GM12878 (cell line): ENCODE measurements around the gene SEMA5A. TPM values are rescaled to one million over a fixed set of nuclear protein-coding genes. Genes with fewer than 3 reads are reported as not detected.

Source experiments
- ATAC-seq: fragments of 200-7000 bp; cut with Tn5 transposase; 3 replicates; pipeline ENCODE4 v1.9.1; 2020; ENCODE audit warnings: mild to moderate bottlenecking, moderate library complexity
- BruUV-seq: library from RNA; stranded (reverse); fragments of 400-500 nt; replicated peaks from 2 replicates; lab custom pipeline; 2021; lab: Mats Ljungman, UMichigan
- CTCF ChIA-PET: fragments of 300-600 bp; sonication (Branson Sonifier 250); formaldehyde crosslinking; extraction: SDS; loops from one replicate; lab custom pipeline; 2021; ENCODE audit warnings: inconsistent platforms; lab: Yijun Ruan, JAX
- POLR2A ChIA-PET: fragments of 350-600 bp; formaldehyde crosslinking; extraction: SDS; loops from one replicate; lab custom pipeline; 2021; ENCODE audit warnings: inconsistent platforms; lab: Charles Lee
- RAD21 ChIA-PET: fragments of 300-600 bp; sonication (Branson Sonifier 250); formaldehyde crosslinking; loops from one replicate; lab custom pipeline; 2023; ENCODE audit warnings: antibody characterized with exemption; ENCODE audit not compliant: unreplicated experiment; lab: Charles Lee
- SMC1A ChIA-PET: fragments of 300-600 bp; sonication (Branson Sonifier 250); formaldehyde crosslinking; loops from one replicate; lab custom pipeline; 2023; ENCODE audit not compliant: unreplicated experiment, uncharacterized antibody; lab: Charles Lee
- DNase-seq: peaks from one replicate; pipeline ENCODE4 v3.0.0-alpha.2; 2011; ENCODE audit warnings: low read depth, low spot score
- FAIRE-seq: peaks from 3 replicates; lab custom pipeline; 2011; peaks lifted over from hg19 to GRCh38; lab: Jason Lieb, UNC
- H2AFZ ChIP-seq: 2 replicates; pipeline ENCODE4 v1.6.0; 2011; ENCODE audit warnings: low read depth, low read length, control low read depth; ENCODE audit not compliant: control insufficient read depth
- H3K27ac ChIP-seq: 2 replicates; pipeline ENCODE4 v1.5.1; 2011; ENCODE audit warnings: control low read depth; ENCODE audit not compliant: control insufficient read depth, insufficient read depth
- H3K27me3 ChIP-seq, 2 experiments: replicated peaks in 1 of 2; 2 replicates each; pipeline versions ENCODE4 v1.6.0 to v1.6.1; 2011; ENCODE audit warnings: low read length in 1 of 2; ENCODE audit not compliant: control insufficient read depth in 2 of 2, insufficient read depth in 2 of 2
- H3K36me3 ChIP-seq, 2 experiments: 2 replicates each; pipeline ENCODE4 v1.5.1; 2011; ENCODE audit warnings: low read length in 1 of 2; ENCODE audit not compliant: control insufficient read depth in 2 of 2, insufficient read depth in 2 of 2
- H3K4me1 ChIP-seq: 2 replicates; pipeline ENCODE4 v1.6.1; 2011; ENCODE audit warnings: mild to moderate bottlenecking, low read length, moderate library complexity, mixed read lengths; ENCODE audit not compliant: control insufficient read depth, insufficient read depth
- H3K4me2 ChIP-seq: 2 replicates; pipeline ENCODE4 v1.6.0; 2011; ENCODE audit warnings: control low read depth; ENCODE audit not compliant: control insufficient read depth, insufficient read depth
- H3K4me3 ChIP-seq: fragments of 200-600 bp; sonication (generic); 2 replicates; pipeline ENCODE4 v1.5.1; 2016
- H3K79me2 ChIP-seq: 2 replicates; pipeline ENCODE4 v1.6.0; 2011; ENCODE audit warnings: low read length; ENCODE audit not compliant: control insufficient read depth, insufficient read depth
- H3K9ac ChIP-seq: 2 replicates; pipeline ENCODE4 v1.8.0; 2011; ENCODE audit warnings: low read length, control low read depth, mixed read lengths; ENCODE audit not compliant: control insufficient read depth, insufficient read depth
- H3K9me3 ChIP-seq: replicated peaks from 3 replicates; pipeline ENCODE4 v1.5.1; 2011; ENCODE audit warnings: mild to moderate bottlenecking, low read length; ENCODE audit not compliant: control insufficient read depth, insufficient read depth
- H4K20me1 ChIP-seq: 2 replicates; pipeline ENCODE4 v1.6.0; 2011; ENCODE audit not compliant: control insufficient read depth, insufficient read depth
- CEBPZ ChIP-seq: fragments of 150-350 bp; IDR thresholded peaks from 2 replicates; pipeline ENCODE4 v1.6.1; 2016; ENCODE audit warnings: low read depth, low read length
- IRF4 ChIP-seq: IDR thresholded peaks from 2 replicates; pipeline ENCODE4 v1.6.1; 2011; ENCODE audit warnings: low read depth, low read length
- MEF2B ChIP-seq: fragments of 450-650 bp; IDR thresholded peaks from 2 replicates; pipeline ENCODE4 v1.6.1; 2018; ENCODE audit warnings: mild to moderate bottlenecking, moderate library complexity; ENCODE audit not compliant: partially characterized antibody, poor library complexity, severe bottlenecking
- MTA2 ChIP-seq: fragments of 450-650 bp; IDR thresholded peaks from 2 replicates; pipeline ENCODE4 v1.6.1; 2016; ENCODE audit warnings: low read depth, mild to moderate bottlenecking, moderate library complexity
- MYC ChIP-seq: IDR thresholded peaks from 2 replicates; pipeline ENCODE4 v1.6.1; 2011; ENCODE audit warnings: mild to moderate bottlenecking, low read length, moderate library complexity, inconsistent platforms; ENCODE audit not compliant: insufficient read depth, insufficient replicate concordance, insufficient read length, severe bottlenecking
- PML ChIP-seq: IDR thresholded peaks from 2 replicates; pipeline ENCODE4 v1.6.1; 2012; ENCODE audit warnings: low read length, inconsistent platforms
- SMAD1 ChIP-seq: fragments of 450-650 bp; IDR thresholded peaks from 2 replicates; pipeline ENCODE4 v1.6.1; 2018; ENCODE audit warnings: mild to moderate bottlenecking, low read depth; ENCODE audit not compliant: partially characterized antibody
- SP1 ChIP-seq: IDR thresholded peaks from one replicate; pipeline ENCODE4 v1.6.1; 2011; ENCODE audit warnings: low read depth, low read length
- STAT1 ChIP-seq: fragments of 450-650 bp; conservative IDR thresholded peaks from 2 replicates; pipeline ENCODE4 v1.6.1; 2014; ENCODE audit warnings: antibody characterized with exemption, mild to moderate bottlenecking
- USF2 ChIP-seq: IDR thresholded peaks from 2 replicates; pipeline ENCODE4 v1.6.1; 2011; ENCODE audit warnings: low read depth, low read length, improper control_type of control experiment, borderline replicate concordance
- ZBTB4 ChIP-seq: fragments of 450-650 bp; formaldehyde crosslinking; IDR thresholded peaks from 2 replicates; pipeline ENCODE4 v1.4.0; 2022; ENCODE audit warnings: mild to moderate bottlenecking, moderate library complexity
- in situ Hi-C: fragments of 300-500 bp; cut with MboI; formaldehyde crosslinking; loops from 9 replicates; pipeline ENCODE4 v1.14.3; 2018; ENCODE audit warnings: mixed read lengths
- intact Hi-C: fragments of 100-400 bp; cut with micrococcal nuclease; formaldehyde crosslinking; loops from one replicate; pipeline ENCODE4 v1.14.2; 2022; ENCODE audit not compliant: unreplicated experiment
- polyA plus RNA-seq, 11 experiments: library from polyadenylated mRNA; depleted of rRNA in 4 of 11; unstranded in 6 of 11; stranded (reverse) in 5 of 11; fragments of >200 nt; fragmentation: Nextera tagmentation in 4 of 11; fragmentation: Illumina TruSeq in 1 of 11; extraction: Ambion mirVana in 4 of 11; extraction: Trizol in 1 of 11; gene quantifications; 1 replicate in 1 of 11; 2 replicates in 10 of 11; pipeline versions ENCODE4 v1.2.1 to v1.2.3, GENCODE V29; 2011 to 2016; ENCODE audit warnings: inconsistent platforms in 2 of 11, missing spikeins in 2 of 11, low read depth in 1 of 11
- total RNA-seq, 4 experiments: library from RNA; depleted of rRNA in 3 of 4; stranded (reverse); fragments of >200 nt in 3 of 4; fragmentation: Illumina TruSeq in 1 of 4; extraction: Trizol in 1 of 4; gene quantifications; 2 replicates each; pipeline versions ENCODE4 v1.2.1 to v1.2.3, GENCODE V29; 2013 to 2021
- TF ChIP-seq, protein P1 (sequence below): IDR thresholded peaks from 2 replicates; pipeline ENCODE4 v1.6.1; 2011; ENCODE audit warnings: borderline replicate concordance, low read depth, mild to moderate bottlenecking, moderate library complexity, low read length; ENCODE audit not compliant: insufficient read depth, poor library complexity, severe bottlenecking
- TF ChIP-seq, protein P2 (sequence below): fragments of 450-650 bp; IDR thresholded peaks from 2 replicates; pipeline ENCODE4 v1.6.1; 2017; ENCODE audit warnings: mild to moderate bottlenecking

Gene SEMA5A
- total and polyA plus RNA-seq, 10 of the 15 experiments (the other 5 are each of a cell fraction or from before 2014, with no cell fraction given), result 0.03 to 2.4 (median 0.09) TPM; not detected in 1

DNA sequence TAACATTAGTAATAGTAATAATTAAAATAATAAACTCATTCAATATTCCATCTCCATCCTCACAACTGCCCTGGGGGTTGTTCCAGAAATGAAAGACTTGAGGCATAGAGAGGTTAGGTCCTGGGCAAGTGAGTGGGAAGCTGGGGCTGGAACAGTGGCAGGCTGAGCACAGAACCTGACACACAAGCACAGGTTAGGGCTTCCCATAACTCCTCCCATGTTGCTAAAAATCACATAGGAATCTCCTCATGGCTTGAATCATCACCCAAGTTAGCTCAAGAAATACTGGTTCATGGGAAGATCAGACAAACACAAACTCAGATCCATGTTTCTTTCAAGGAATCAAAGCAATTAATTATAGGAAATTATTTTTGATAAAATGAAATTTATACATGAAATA is 487.7 kb downstream of the SEMA5A start:
- no peak for ATAC-seq
- TF ChIP-seq IRF4 (no peak), SMAD1 (no peak), CEBPZ (no peak), MEF2B (no peak), PML (no peak), STAT1 (no peak), MYC (no peak), USF2 (no peak), ZBTB4 (CRISPR knock-in tag) (no peak), SP1 (no peak), MTA2 (no peak)
- TF ChIP-seq, protein P1, sequence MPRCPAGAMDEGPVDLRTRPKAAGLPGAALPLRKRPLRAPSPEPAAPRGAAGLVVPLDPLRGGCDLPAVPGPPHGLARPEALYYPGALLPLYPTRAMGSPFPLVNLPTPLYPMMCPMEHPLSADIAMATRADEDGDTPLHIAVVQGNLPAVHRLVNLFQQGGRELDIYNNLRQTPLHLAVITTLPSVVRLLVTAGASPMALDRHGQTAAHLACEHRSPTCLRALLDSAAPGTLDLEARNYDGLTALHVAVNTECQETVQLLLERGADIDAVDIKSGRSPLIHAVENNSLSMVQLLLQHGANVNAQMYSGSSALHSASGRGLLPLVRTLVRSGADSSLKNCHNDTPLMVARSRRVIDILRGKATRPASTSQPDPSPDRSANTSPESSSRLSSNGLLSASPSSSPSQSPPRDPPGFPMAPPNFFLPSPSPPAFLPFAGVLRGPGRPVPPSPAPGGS, result no peak
- TF ChIP-seq, protein P2, sequence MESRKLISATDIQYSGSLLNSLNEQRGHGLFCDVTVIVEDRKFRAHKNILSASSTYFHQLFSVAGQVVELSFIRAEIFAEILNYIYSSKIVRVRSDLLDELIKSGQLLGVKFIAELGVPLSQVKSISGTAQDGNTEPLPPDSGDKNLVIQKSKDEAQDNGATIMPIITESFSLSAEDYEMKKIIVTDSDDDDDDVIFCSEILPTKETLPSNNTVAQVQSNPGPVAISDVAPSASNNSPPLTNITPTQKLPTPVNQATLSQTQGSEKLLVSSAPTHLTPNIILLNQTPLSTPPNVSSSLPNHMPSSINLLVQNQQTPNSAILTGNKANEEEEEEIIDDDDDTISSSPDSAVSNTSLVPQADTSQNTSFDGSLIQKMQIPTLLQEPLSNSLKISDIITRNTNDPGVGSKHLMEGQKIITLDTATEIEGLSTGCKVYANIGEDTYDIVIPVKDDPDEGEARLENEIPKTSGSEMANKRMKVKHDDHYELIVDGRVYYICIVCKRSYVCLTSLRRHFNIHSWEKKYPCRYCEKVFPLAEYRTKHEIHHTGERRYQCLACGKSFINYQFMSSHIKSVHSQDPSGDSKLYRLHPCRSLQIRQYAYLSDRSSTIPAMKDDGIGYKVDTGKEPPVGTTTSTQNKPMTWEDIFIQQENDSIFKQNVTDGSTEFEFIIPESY, result no peak

More for the DNA sequence above, 487.7 kb downstream of the SEMA5A start:
- SMC1A ChIA-PET, result interaction anchor here (1.0 to 1.7 kb wide), 3 partner anchors 9 to 105 kb away, joined by 3 to 5 read pairs (median 3); no protein-coding TSS in a partner anchor
- Histone ChIP-seq H3K9me3 (no peaks in the 10 kb centered on the region), H3K27ac (no peak overlapping the region), H4K20me1 (no peaks in the 10 kb centered on the region), H3K27me3 (no peaks in the 10 kb centered on the region), H3K4me1 (peaks cover 4% of the 10 kb centered on the region), H3K4me2 (no peak overlapping the region), H2AFZ (no peak overlapping the region), H3K4me3 (no peak overlapping the region), H3K9ac (no peak overlapping the region), H3K36me3 (no peaks in the 10 kb centered on the region), H3K79me2 (no peaks in the 10 kb centered on the region)
- RAD21 ChIA-PET, result interaction anchor here (1.4 to 1.7 kb wide), 2 partner anchors 46 to 109 kb away, joined by 3 read pairs; no protein-coding TSS in a partner anchor
- CTCF ChIA-PET, result interaction anchor here (1.4 kb wide), 1 partner anchor 174 kb away, joined by 4 read pairs; no protein-coding TSS in a partner anchor
- in situ Hi-C loops, result no loop called here
- POLR2A ChIA-PET, result no interaction called here
- intact Hi-C loops, result no loop called here
- DNase-seq (no peak), FAIRE-seq (no peak)
- BruUV-seq, result no TSS peak
